SK-N-SH (cell line): ENCODE data around the gene NXF3. TPM values are rescaled to one million over a fixed set of nuclear protein-coding genes. Genes with fewer than 3 reads are reported as not detected.
A peak's percentile ranks its signal among the peaks of the same experiment; 100 is the strongest.

ENCODE experiments used
- CTCF ChIA-PET: fragments of 300-600, 350-600 bp; formaldehyde crosslinking; extraction: SDS; loops from one replicate; lab custom pipeline; 2021; lab: Yijun Ruan, JAX
- POLR2A ChIA-PET: fragments of 350-600 bp; sonication (Branson Sonifier 250); formaldehyde crosslinking; extraction: SDS; loops from one replicate; lab custom pipeline; 2020; ENCODE audit warnings: antibody characterized with exemption, inconsistent platforms; lab: Yijun Ruan, JAX
- DNase-seq: peaks from one replicate; pipeline ENCODE4 v3.0.0; 2012
- H2AFZ ChIP-seq: fragments of 200-600 bp; sonication (generic); 2 replicates; pipeline ENCODE4 v1.8.1; 2016; ENCODE audit warnings: antibody characterized with exemption, mild to moderate bottlenecking, low read depth
- H3F3A ChIP-seq: fragments of 200-600 bp; sonication (generic); replicated peaks from 2 replicates; pipeline ENCODE3; 2016; ENCODE audit warnings: antibody characterized with exemption, mild to moderate bottlenecking; ENCODE audit not compliant: insufficient read depth
- H3K27ac ChIP-seq, 2 experiments: fragments of 200-500 bp in 1 of 2; fragments of 200-600 bp in 1 of 2; sonication (Bioruptor generic) in 1 of 2; sonication (generic), shearing (Covaris generic) in 1 of 2; 2 replicates each; pipeline versions ENCODE4 v1.5.1 to v1.6.1; 2014 to 2016; ENCODE audit warnings: low read depth in 2 of 2, inconsistent platforms in 1 of 2, low read length in 1 of 2, mild to moderate bottlenecking in 1 of 2, mixed read lengths in 1 of 2
- H3K27me3 ChIP-seq: fragments of 200-600 bp; sonication (generic), shearing (Covaris generic); 2 replicates; pipeline ENCODE4 v1.6.1; 2016; ENCODE audit warnings: mixed run types; ENCODE audit not compliant: insufficient read depth
- H3K36me3 ChIP-seq, 2 experiments: fragments of 200-500 bp in 1 of 2; fragments of 200-600 bp in 1 of 2; sonication (Bioruptor generic) in 1 of 2; sonication (generic) in 1 of 2; replicated peaks in 1 of 2; 2 replicates each; pipeline versions ENCODE3 to v1.5.1; 2014 to 2016; ENCODE audit warnings: low read length in 1 of 2, mild to moderate bottlenecking in 1 of 2; ENCODE audit not compliant: insufficient read depth in 2 of 2, control insufficient read depth in 1 of 2
- H3K4me1 ChIP-seq, 2 experiments: fragments of 200-500 bp in 1 of 2; fragments of 200-600 bp in 1 of 2; sonication (Bioruptor generic) in 1 of 2; sonication (generic), shearing (Covaris generic) in 1 of 2; 2 replicates each; pipeline versions ENCODE4 v1.5.1 to v1.6.1; 2014 to 2016; ENCODE audit warnings: low read depth in 1 of 2, low read length in 1 of 2, mixed run types in 1 of 2; ENCODE audit not compliant: insufficient read depth in 2 of 2, control insufficient read depth in 1 of 2
- H3K4me2 ChIP-seq: fragments of 200-600 bp; sonication (generic), shearing (Covaris generic); 2 replicates; pipeline ENCODE4 v1.6.1; 2017; ENCODE audit warnings: mixed run types
- H3K4me3 ChIP-seq, 2 experiments: fragments of 200-500 bp in 1 of 2; fragments of 200-600 bp in 1 of 2; sonication (Bioruptor generic) in 1 of 2; sonication (generic), shearing (Covaris generic) in 1 of 2; 2 replicates each; pipeline versions ENCODE4 v1.5.1 to v1.8.1; 2014 to 2016; ENCODE audit warnings: low read depth in 2 of 2, inconsistent platforms in 1 of 2, low read length in 1 of 2, mild to moderate bottlenecking in 1 of 2, mixed read lengths in 1 of 2, moderate library complexity in 1 of 2
- H3K79me2 ChIP-seq: fragments of 200-600 bp; sonication (generic); 2 replicates; pipeline ENCODE4 v1.8.1; 2017; ENCODE audit warnings: mild to moderate bottlenecking; ENCODE audit not compliant: insufficient read depth
- H3K9ac ChIP-seq: fragments of 200-600 bp; sonication (generic); 2 replicates; pipeline ENCODE4 v1.6.1; 2017; ENCODE audit warnings: mixed run types
- H3K9me2 ChIP-seq: fragments of 200-600 bp; sonication (generic); 2 replicates; pipeline ENCODE4 v1.6.1; 2017; ENCODE audit warnings: mixed run types
- H3K9me3 ChIP-seq: fragments of 200-600 bp; sonication (generic); 2 replicates; pipeline ENCODE4 v1.6.1; 2017; ENCODE audit warnings: mixed run types, mild to moderate bottlenecking, moderate library complexity
- H4K20me1 ChIP-seq: fragments of 200-600 bp; sonication (generic); 2 replicates; pipeline ENCODE4 v1.6.1; 2017; ENCODE audit warnings: mild to moderate bottlenecking, mixed run types; ENCODE audit not compliant: insufficient read depth
- ELF1 ChIP-seq: IDR thresholded peaks from 2 replicates; pipeline ENCODE4 v1.4.0; 2012
- EP300 ChIP-seq, 2 experiments: IDR thresholded peaks; 2 replicates each; pipeline versions ENCODE4 v1.4.0 to v1.6.1; 2012; ENCODE audit warnings: borderline replicate concordance in 1 of 2, low read depth in 1 of 2, low read length in 1 of 2
- FOSL2 ChIP-seq: IDR thresholded peaks from 2 replicates; pipeline ENCODE4 v1.4.0; 2012; ENCODE audit warnings: low read depth, mild to moderate bottlenecking, moderate library complexity, borderline replicate concordance
- GABPA ChIP-seq: IDR thresholded peaks from 2 replicates; pipeline ENCODE4 v1.4.0; 2012; ENCODE audit warnings: low read depth, mild to moderate bottlenecking
- JUND ChIP-seq: IDR thresholded peaks from 2 replicates; pipeline ENCODE4 v1.4.0; 2012
- MEF2A ChIP-seq: IDR thresholded peaks from 2 replicates; pipeline ENCODE4 v1.4.0; 2012; ENCODE audit warnings: low read depth, borderline replicate concordance
- MXI1 ChIP-seq: IDR thresholded peaks from 2 replicates; pipeline ENCODE4 v1.6.1; 2012; ENCODE audit warnings: mild to moderate bottlenecking, low read depth, low read length, improper control_type of control experiment
- NRF1 ChIP-seq: IDR thresholded peaks from 2 replicates; pipeline ENCODE4 v1.6.1; 2012; ENCODE audit warnings: low read depth, mild to moderate bottlenecking, low read length
- POLR2AphosphoS5 ChIP-seq: IDR thresholded peaks from 2 replicates; pipeline ENCODE4 v1.6.1; 2012; ENCODE audit warnings: low read depth, low read length
- RAD21 ChIP-seq: IDR thresholded peaks from 2 replicates; pipeline ENCODE4 v1.6.1; 2012; ENCODE audit warnings: mild to moderate bottlenecking, low read length
- RCOR1 ChIP-seq: fragments of 150-350 bp; IDR thresholded peaks from 2 replicates; pipeline ENCODE4 v1.6.1; 2017; ENCODE audit warnings: antibody characterized with exemption, low read length
- RFX5 ChIP-seq: IDR thresholded peaks from 2 replicates; pipeline ENCODE4 v1.6.1; 2012; ENCODE audit warnings: mild to moderate bottlenecking, improper control_type of control experiment, low read length
- RXRA ChIP-seq: IDR thresholded peaks from 2 replicates; pipeline ENCODE4 v1.4.0; 2012; ENCODE audit warnings: low read depth, mild to moderate bottlenecking, borderline replicate concordance
- SIN3A ChIP-seq: IDR thresholded peaks from 2 replicates; pipeline ENCODE4 v1.6.1; 2012; ENCODE audit warnings: low read depth, mild to moderate bottlenecking, low read length, moderate library complexity, borderline replicate concordance
- SMC3 ChIP-seq: IDR thresholded peaks from 2 replicates; pipeline ENCODE4 v1.6.1; 2012; ENCODE audit warnings: low read depth, low read length, improper control_type of control experiment
- TCF12 ChIP-seq: IDR thresholded peaks from 2 replicates; pipeline ENCODE4 v1.4.0; 2012
- TEAD4 ChIP-seq: IDR thresholded peaks from 2 replicates; pipeline ENCODE4 v1.4.0; 2012; ENCODE audit warnings: mild to moderate bottlenecking, borderline replicate concordance; ENCODE audit not compliant: insufficient read depth
- WGBS: methylation state at CpG from one replicate; pipeline ENCODE4 v1.1.6; 2017; ENCODE audit warnings: low lambda C conversion rate; 5-methylcytosine and 5-hydroxymethylcytosine counted together
- polyA plus RNA-seq, 3 experiments: library from polyadenylated mRNA; depleted of rRNA; stranded (reverse); fragments of >200 nt; gene quantifications; 2 replicates each; pipeline ENCODE4 v1.2.3, GENCODE V29; 2012
- TF ChIP-seq, protein P1 (sequence below): fragments of 150-350 bp; IDR thresholded peaks from 2 replicates; pipeline ENCODE4 v1.6.1; 2016; ENCODE audit warnings: mild to moderate bottlenecking, low read depth, low read length
- TF ChIP-seq, protein P2 (sequence below): fragments of 200-600 bp; sonication (generic); IDR thresholded peaks from 2 replicates; pipeline ENCODE4 v1.6.1; 2017; ENCODE audit warnings: antibody characterized with exemption, mild to moderate bottlenecking, moderate library complexity
- TF ChIP-seq, protein P3 (sequence below): IDR thresholded peaks from 2 replicates; pipeline ENCODE4 v1.4.0; 2012; ENCODE audit warnings: low read depth, borderline replicate concordance
- TF ChIP-seq, protein P4 (sequence below): IDR thresholded peaks from 2 replicates; pipeline ENCODE4 v1.4.0; 2012; ENCODE audit warnings: low read depth
- TF ChIP-seq, protein P5 (sequence below): IDR thresholded peaks from 2 replicates; pipeline ENCODE4; 2012
- TF ChIP-seq, protein P6 (sequence below): IDR thresholded peaks from 2 replicates; pipeline ENCODE4 v1.6.1; 2012; ENCODE audit warnings: mild to moderate bottlenecking, low read depth, low read length, moderate library complexity
- TF ChIP-seq, protein P7 (sequence below): fragments of 150-350 bp; IDR thresholded peaks from 2 replicates; pipeline ENCODE4 v1.6.1; 2017; ENCODE audit warnings: antibody characterized with exemption, low read length, low read depth, borderline replicate concordance

NXF3 gene
- polyA plus RNA-seq, 1 of the 3 experiments (the other 2 are of a cell fraction) = 0.20 TPM

DNA sequence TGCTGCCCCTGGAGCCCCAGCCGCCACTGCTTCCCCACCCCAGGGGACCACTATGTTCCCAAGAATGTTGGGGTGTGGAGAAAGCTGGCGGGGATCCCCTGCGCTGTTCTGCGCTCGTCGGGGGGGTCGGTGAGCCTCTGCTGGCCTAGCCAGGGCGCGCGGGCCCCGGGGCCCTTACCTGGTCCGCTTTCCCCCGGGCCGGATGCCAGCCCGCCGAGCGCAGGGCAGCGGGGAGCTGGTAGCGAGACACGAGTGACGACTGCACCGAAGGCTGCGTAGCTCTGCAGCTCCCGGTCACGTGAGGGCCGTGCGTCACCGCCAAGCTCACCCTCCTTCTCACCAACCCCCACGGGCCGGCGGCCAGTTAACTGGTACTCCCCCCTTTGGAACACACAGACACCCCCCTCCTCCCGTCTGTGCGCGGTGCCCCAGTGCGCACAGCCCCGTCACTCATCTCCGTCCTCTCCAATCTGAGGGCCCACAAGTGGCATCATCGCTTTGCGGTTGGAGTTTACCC is 29.0 kb downstream of the NXF3 start, which contains the start of gene BEX1:
TSS of gene BEX1 (minus strand) at position 254 of the 517 bp plus-strand sequence. CDS start 897 bp downstream, outside the sequence.
- H3K9ac ChIP-seq = peak within 1 kb of the TSS; percentile 63; the same call in 1 of the 2 replicates
- peak within 1 kb of the TSS; percentile 58 to 59 for H3K4me3 ChIP-seq
- H3K27ac ChIP-seq = peak within 1 kb of the TSS; percentile 61 to 89
- no peaks in the 10 kb centered on the region for H4K20me1 ChIP-seq
- no peaks in the 10 kb centered on the region for H3F3A ChIP-seq
- peak within 1 kb of the TSS; percentile 79 for H3K4me2 ChIP-seq
- peak within 1 kb of the TSS; percentile 63; the same call in 1 of the 2 replicates for H2AFZ ChIP-seq
- H3K4me1 ChIP-seq = peaks cover 0 to 3% of the 10 kb centered on the region in 2 experiments; a peak in 1 of 4 replicates
- no peaks in the 10 kb centered on the region for H3K36me3 ChIP-seq
- WGBS = 5% methylated on average over 7 of the region's 39 CpGs
- CTCF ChIA-PET = interaction anchor here (0.7 to 1.2 kb wide), 3 partner anchors 11 to 113 kb away, joined by 3 to 5 read pairs (median 3); no protein-coding TSS in a partner anchor
- no peaks in the 10 kb centered on the region; the same call in 1 of the 2 replicates for H3K27me3 ChIP-seq
- no peaks in the 10 kb centered on the region for H3K9me3 ChIP-seq
- peak; percentile 86 for DNase-seq
- POLR2A ChIA-PET = interaction anchor here (0.6 to 1.2 kb wide), 4 partner anchors 9 to 113 kb away, joined by 3 to 4 read pairs (median 3); no protein-coding TSS in a partner anchor
- H3K79me2 ChIP-seq = no peaks in the 10 kb centered on the region
- no peaks in the 10 kb centered on the region for H3K9me2 ChIP-seq
- TF ChIP-seq MXI1 (no peak; the same call in 1 of the 2 replicates), SMC3 (0 out of 2 replicates have a peak, but pooled peaks have one; percentile 1), RAD21 (no peak), SIN3A (no peak), POLR2AphosphoS5 (peak; percentile 33; the same call in 1 of the 2 replicates), RFX5 (no peak), NRF1 (peak; percentile 55), RXRA (no peak), EP300 (IDR thresholded peaks at IDR 0.05; ENCODE audit: borderline replicate concordance in 1 of 2, low read depth in 1 of 2, low read length in 1 of 2) (peak in 1 of 2 experiments; percentile 28; a peak in 1 of 4 replicates), JUND (no peak), ELF1 (no peak), MEF2A (no peak), TEAD4 (no peak), RCOR1 (no peak), GABPA (no peak), TCF12 (no peak), FOSL2 (no peak)
- TF ChIP-seq, protein P1, sequence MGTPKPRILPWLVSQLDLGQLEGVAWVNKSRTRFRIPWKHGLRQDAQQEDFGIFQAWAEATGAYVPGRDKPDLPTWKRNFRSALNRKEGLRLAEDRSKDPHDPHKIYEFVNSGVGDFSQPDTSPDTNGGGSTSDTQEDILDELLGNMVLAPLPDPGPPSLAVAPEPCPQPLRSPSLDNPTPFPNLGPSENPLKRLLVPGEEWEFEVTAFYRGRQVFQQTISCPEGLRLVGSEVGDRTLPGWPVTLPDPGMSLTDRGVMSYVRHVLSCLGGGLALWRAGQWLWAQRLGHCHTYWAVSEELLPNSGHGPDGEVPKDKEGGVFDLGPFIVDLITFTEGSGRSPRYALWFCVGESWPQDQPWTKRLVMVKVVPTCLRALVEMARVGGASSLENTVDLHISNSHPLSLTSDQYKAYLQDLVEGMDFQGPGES = no peak
- TF ChIP-seq, protein P2, sequence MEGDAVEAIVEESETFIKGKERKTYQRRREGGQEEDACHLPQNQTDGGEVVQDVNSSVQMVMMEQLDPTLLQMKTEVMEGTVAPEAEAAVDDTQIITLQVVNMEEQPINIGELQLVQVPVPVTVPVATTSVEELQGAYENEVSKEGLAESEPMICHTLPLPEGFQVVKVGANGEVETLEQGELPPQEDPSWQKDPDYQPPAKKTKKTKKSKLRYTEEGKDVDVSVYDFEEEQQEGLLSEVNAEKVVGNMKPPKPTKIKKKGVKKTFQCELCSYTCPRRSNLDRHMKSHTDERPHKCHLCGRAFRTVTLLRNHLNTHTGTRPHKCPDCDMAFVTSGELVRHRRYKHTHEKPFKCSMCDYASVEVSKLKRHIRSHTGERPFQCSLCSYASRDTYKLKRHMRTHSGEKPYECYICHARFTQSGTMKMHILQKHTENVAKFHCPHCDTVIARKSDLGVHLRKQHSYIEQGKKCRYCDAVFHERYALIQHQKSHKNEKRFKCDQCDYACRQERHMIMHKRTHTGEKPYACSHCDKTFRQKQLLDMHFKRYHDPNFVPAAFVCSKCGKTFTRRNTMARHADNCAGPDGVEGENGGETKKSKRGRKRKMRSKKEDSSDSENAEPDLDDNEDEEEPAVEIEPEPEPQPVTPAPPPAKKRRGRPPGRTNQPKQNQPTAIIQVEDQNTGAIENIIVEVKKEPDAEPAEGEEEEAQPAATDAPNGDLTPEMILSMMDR = no peak
- TF ChIP-seq, protein P3, sequence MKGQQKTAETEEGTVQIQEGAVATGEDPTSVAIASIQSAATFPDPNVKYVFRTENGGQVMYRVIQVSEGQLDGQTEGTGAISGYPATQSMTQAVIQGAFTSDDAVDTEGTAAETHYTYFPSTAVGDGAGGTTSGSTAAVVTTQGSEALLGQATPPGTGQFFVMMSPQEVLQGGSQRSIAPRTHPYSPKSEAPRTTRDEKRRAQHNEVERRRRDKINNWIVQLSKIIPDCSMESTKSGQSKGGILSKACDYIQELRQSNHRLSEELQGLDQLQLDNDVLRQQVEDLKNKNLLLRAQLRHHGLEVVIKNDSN = peak; percentile 96
- TF ChIP-seq, protein P4, sequence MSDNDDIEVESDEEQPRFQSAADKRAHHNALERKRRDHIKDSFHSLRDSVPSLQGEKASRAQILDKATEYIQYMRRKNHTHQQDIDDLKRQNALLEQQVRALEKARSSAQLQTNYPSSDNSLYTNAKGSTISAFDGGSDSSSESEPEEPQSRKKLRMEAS = peak; percentile 43; the same call in 1 of the 2 replicates
- TF ChIP-seq, protein P5, sequence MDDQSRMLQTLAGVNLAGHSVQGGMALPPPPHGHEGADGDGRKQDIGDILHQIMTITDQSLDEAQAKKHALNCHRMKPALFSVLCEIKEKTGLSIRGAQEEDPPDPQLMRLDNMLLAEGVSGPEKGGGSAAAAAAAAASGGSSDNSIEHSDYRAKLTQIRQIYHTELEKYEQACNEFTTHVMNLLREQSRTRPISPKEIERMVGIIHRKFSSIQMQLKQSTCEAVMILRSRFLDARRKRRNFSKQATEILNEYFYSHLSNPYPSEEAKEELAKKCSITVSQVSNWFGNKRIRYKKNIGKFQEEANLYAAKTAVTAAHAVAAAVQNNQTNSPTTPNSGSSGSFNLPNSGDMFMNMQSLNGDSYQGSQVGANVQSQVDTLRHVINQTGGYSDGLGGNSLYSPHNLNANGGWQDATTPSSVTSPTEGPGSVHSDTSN = peak; percentile 80
- TF ChIP-seq, protein P6, sequence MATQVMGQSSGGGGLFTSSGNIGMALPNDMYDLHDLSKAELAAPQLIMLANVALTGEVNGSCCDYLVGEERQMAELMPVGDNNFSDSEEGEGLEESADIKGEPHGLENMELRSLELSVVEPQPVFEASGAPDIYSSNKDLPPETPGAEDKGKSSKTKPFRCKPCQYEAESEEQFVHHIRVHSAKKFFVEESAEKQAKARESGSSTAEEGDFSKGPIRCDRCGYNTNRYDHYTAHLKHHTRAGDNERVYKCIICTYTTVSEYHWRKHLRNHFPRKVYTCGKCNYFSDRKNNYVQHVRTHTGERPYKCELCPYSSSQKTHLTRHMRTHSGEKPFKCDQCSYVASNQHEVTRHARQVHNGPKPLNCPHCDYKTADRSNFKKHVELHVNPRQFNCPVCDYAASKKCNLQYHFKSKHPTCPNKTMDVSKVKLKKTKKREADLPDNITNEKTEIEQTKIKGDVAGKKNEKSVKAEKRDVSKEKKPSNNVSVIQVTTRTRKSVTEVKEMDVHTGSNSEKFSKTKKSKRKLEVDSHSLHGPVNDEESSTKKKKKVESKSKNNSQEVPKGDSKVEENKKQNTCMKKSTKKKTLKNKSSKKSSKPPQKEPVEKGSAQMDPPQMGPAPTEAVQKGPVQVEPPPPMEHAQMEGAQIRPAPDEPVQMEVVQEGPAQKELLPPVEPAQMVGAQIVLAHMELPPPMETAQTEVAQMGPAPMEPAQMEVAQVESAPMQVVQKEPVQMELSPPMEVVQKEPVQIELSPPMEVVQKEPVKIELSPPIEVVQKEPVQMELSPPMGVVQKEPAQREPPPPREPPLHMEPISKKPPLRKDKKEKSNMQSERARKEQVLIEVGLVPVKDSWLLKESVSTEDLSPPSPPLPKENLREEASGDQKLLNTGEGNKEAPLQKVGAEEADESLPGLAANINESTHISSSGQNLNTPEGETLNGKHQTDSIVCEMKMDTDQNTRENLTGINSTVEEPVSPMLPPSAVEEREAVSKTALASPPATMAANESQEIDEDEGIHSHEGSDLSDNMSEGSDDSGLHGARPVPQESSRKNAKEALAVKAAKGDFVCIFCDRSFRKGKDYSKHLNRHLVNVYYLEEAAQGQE = 0 out of 2 replicates have a peak, but pooled peaks have one; percentile 19
- TF ChIP-seq, protein P7, sequence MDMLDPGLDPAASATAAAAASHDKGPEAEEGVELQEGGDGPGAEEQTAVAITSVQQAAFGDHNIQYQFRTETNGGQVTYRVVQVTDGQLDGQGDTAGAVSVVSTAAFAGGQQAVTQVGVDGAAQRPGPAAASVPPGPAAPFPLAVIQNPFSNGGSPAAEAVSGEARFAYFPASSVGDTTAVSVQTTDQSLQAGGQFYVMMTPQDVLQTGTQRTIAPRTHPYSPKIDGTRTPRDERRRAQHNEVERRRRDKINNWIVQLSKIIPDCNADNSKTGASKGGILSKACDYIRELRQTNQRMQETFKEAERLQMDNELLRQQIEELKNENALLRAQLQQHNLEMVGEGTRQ = peak; percentile 84
